IMR-90 (cell line): Measurements from ENCODE around the gene MTHFD2L. TPM values are rescaled to one million over a fixed set of nuclear protein-coding genes. Genes with fewer than 3 reads are reported as not detected.

Source experiments
- ATAC-seq: fragments of 200-7000 bp; cut with Tn5 transposase; 2 replicates; pipeline ENCODE4 v1.9.1; 2020; ENCODE audit warnings: low read depth, mild to moderate bottlenecking, moderate library complexity
- BruUV-seq: library from RNA; stranded (reverse); fragments of 400-500 nt; replicated peaks from 2 replicates; lab custom pipeline; 2021; lab: Mats Ljungman, UMichigan
- CTCF ChIA-PET: fragments of 300-600 bp; formaldehyde crosslinking; extraction: SDS; loops from one replicate; lab custom pipeline; 2021; ENCODE audit warnings: antibody characterized with exemption; lab: Yijun Ruan, JAX
- POLR2A ChIA-PET: fragments of 300-600 bp; sonication (Branson Sonifier 250); formaldehyde crosslinking; loops from one replicate; lab custom pipeline; 2022; ENCODE audit warnings: antibody characterized with exemption; ENCODE audit not compliant: unreplicated experiment; lab: Charles Lee
- DNase-seq: peaks from one replicate; pipeline ENCODE4 v3.0.0; 2013
- H2AFZ ChIP-seq: replicated peaks from 2 replicates; pipeline ENCODE3; 2013; ENCODE audit warnings: low read length, mild to moderate bottlenecking; ENCODE audit not compliant: poor library complexity
- H2AK5ac ChIP-seq: 2 replicates; pipeline ENCODE4 v1.6.1; 2013; ENCODE audit warnings: low read depth, low read length, inconsistent platforms
- H2AK9ac ChIP-seq: replicated peaks from 2 replicates; pipeline ENCODE3; 2013; ENCODE audit warnings: mild to moderate bottlenecking, low read depth, low read length, moderate library complexity; ENCODE audit not compliant: poor library complexity
- H2BK120ac ChIP-seq: 2 replicates; pipeline ENCODE4 v1.6.1; 2013; ENCODE audit warnings: low read depth, low read length, inconsistent platforms
- H2BK15ac ChIP-seq: 3 replicates; pipeline ENCODE4 v1.6.1; 2013; ENCODE audit warnings: low read depth, low read length, inconsistent platforms
- H2BK20ac ChIP-seq: 2 replicates; pipeline ENCODE4 v1.6.1; 2013; ENCODE audit warnings: low read depth, mild to moderate bottlenecking, inconsistent platforms, low read length, moderate library complexity
- H2BK5ac ChIP-seq: 2 replicates; pipeline ENCODE4 v1.6.1; 2013; ENCODE audit warnings: mild to moderate bottlenecking, low read depth, low read length, inconsistent platforms; ENCODE audit not compliant: poor library complexity, severe bottlenecking
- H3K14ac ChIP-seq: replicated peaks from 2 replicates; pipeline ENCODE4 v1.6.1; 2013; ENCODE audit warnings: low read depth, low read length, inconsistent platforms
- H3K18ac ChIP-seq: 2 replicates; pipeline ENCODE4 v1.6.1; 2013; ENCODE audit warnings: low read depth, low read length, control low read depth
- H3K23ac ChIP-seq: 2 replicates; pipeline ENCODE4 v1.6.1; 2013; ENCODE audit warnings: low read depth, low read length, inconsistent platforms
- H3K27ac ChIP-seq: 2 replicates; pipeline ENCODE4 v1.5.1; 2013; ENCODE audit warnings: mild to moderate bottlenecking, control low read depth, low read length; ENCODE audit not compliant: insufficient read depth
- H3K27me3 ChIP-seq: 2 replicates; pipeline ENCODE4 v1.6.1; 2013; ENCODE audit warnings: low read length; ENCODE audit not compliant: control insufficient read depth, insufficient read depth
- H3K36me3 ChIP-seq: 2 replicates; pipeline ENCODE4 v1.6.1; 2013; ENCODE audit warnings: low read length, mixed read lengths; ENCODE audit not compliant: control insufficient read depth, insufficient read depth
- H3K4ac ChIP-seq: 2 replicates; pipeline ENCODE4 v1.6.1; 2013; ENCODE audit warnings: low read depth, low read length, inconsistent platforms
- H3K4me1 ChIP-seq: 2 replicates; pipeline ENCODE4 v1.6.1; 2013; ENCODE audit warnings: low read length, mixed read lengths; ENCODE audit not compliant: control insufficient read depth, insufficient read depth
- H3K4me2 ChIP-seq: 2 replicates; pipeline ENCODE4 v1.6.1; 2013; ENCODE audit warnings: low read depth, mild to moderate bottlenecking, control low read depth, low read length, moderate library complexity
- H3K4me3 ChIP-seq: 2 replicates; pipeline ENCODE4 v1.5.1; 2013; ENCODE audit warnings: low read depth, mild to moderate bottlenecking, control low read depth, low read length, moderate library complexity; ENCODE audit not compliant: insufficient read depth
- H3K56ac ChIP-seq: 2 replicates; pipeline ENCODE4 v1.6.1; 2013; ENCODE audit warnings: low read length, inconsistent platforms; ENCODE audit not compliant: insufficient read depth; ENCODE audit errors: extremely low read depth
- H3K79me1 ChIP-seq, 2 experiments: 2 replicates each; pipeline ENCODE4 v1.6.1; 2013; ENCODE audit warnings: low read length in 2 of 2, inconsistent platforms in 1 of 2, low read depth in 1 of 2
- H3K9ac ChIP-seq: 2 replicates; pipeline ENCODE4 v1.6.1; 2013; ENCODE audit warnings: low read depth, low read length, control low read depth
- H3K9me1 ChIP-seq: 2 replicates; pipeline ENCODE4 v1.6.1; 2013; ENCODE audit warnings: low read length, inconsistent platforms; ENCODE audit not compliant: insufficient read depth
- H3K9me3 ChIP-seq: 2 replicates; pipeline ENCODE4 v1.6.1; 2013; ENCODE audit warnings: low read length; ENCODE audit not compliant: control insufficient read depth, insufficient read depth
- H4K20me1 ChIP-seq: 2 replicates; pipeline ENCODE4 v1.6.1; 2013; ENCODE audit warnings: low read length, inconsistent platforms; ENCODE audit not compliant: insufficient read depth
- H4K5ac ChIP-seq: 2 replicates; pipeline ENCODE4 v1.6.1; 2013; ENCODE audit warnings: mild to moderate bottlenecking, low read depth, low read length, control low read depth
- H4K8ac ChIP-seq, 2 experiments: 2 replicates each; pipeline ENCODE4 v1.6.1; 2013; ENCODE audit warnings: low read depth in 2 of 2, low read length in 2 of 2, control low read depth in 1 of 2, inconsistent platforms in 1 of 2
- H4K91ac ChIP-seq: 2 replicates; pipeline ENCODE4 v1.6.1; 2013; ENCODE audit warnings: low read depth, low read length, inconsistent platforms; ENCODE audit not compliant: insufficient read depth
- BHLHE40 ChIP-seq: fragments of 150-350 bp; IDR thresholded peaks from 2 replicates; pipeline ENCODE4 v1.6.1; 2016; ENCODE audit warnings: mild to moderate bottlenecking, low read depth, low read length
- ELK1 ChIP-seq: fragments of 150-350 bp; IDR thresholded peaks from 2 replicates; pipeline ENCODE4 v1.6.1; 2016; ENCODE audit warnings: low read depth, mild to moderate bottlenecking, low read length, moderate library complexity, borderline replicate concordance
- FOS ChIP-seq: fragments of 150-350 bp; IDR thresholded peaks from 2 replicates; pipeline ENCODE4 v1.6.1; 2016; ENCODE audit warnings: low read depth, low read length
- MXI1 ChIP-seq: IDR thresholded peaks from 2 replicates; pipeline ENCODE4 v1.6.1; 2012; ENCODE audit warnings: low read depth, mild to moderate bottlenecking, low read length, moderate library complexity, borderline replicate concordance
- NFE2L2 ChIP-seq: fragments of 150-350 bp; IDR thresholded peaks from 2 replicates; pipeline ENCODE4 v1.6.1; 2016; ENCODE audit warnings: low read depth, mild to moderate bottlenecking, low read length
- POLR2A ChIP-seq: IDR thresholded peaks from 2 replicates; pipeline ENCODE4 v1.6.1; 2012; ENCODE audit warnings: mild to moderate bottlenecking, low read depth, low read length
- RAD21 ChIP-seq: IDR thresholded peaks from 2 replicates; pipeline ENCODE4 v1.6.1; 2012; ENCODE audit warnings: low read length, improper control_type of control experiment
- WGBS, 2 experiments: methylation state at CpG; one replicate each; pipeline versions ENCODE4 v1.1.5 to v1.1.7; 2013; ENCODE audit warnings: missing lambda C conversion rate in 2 of 2; ENCODE audit not compliant: insufficient read length in 1 of 2; ENCODE audit errors: extremely low coverage in 2 of 2; 5-methylcytosine and 5-hydroxymethylcytosine counted together
- dilution Hi-C: fragments of 300-500 bp; cut with HindIII; formaldehyde crosslinking; loops from one replicate; pipeline ENCODE4 v1.14.3; 2018; ENCODE audit warnings: low sequenced_read_pairs; ENCODE audit not compliant: unreplicated experiment
- in situ Hi-C: fragments of 300-500 bp; cut with MboI; formaldehyde crosslinking; loops from 3 replicates; pipeline ENCODE4 v1.14.3; 2019; ENCODE audit warnings: low sequenced_read_pairs, inconsistent platforms, mixed read lengths
- intact Hi-C: fragments of 100-400 bp; cut with micrococcal nuclease; formaldehyde crosslinking; loops from 2 replicates; pipeline ENCODE4 v1.10.0; 2022
- polyA plus RNA-seq, 3 experiments: library from polyadenylated mRNA; depleted of rRNA; stranded (reverse); fragments of >200 nt; gene quantifications; 2 replicates each; pipeline ENCODE4 v1.2.3, GENCODE V29; 2012; ENCODE audit warnings: low replicate concordance in 1 of 3
- total RNA-seq: library from RNA; depleted of rRNA; stranded (reverse); fragments of >200 nt; gene quantifications from 2 replicates; pipeline ENCODE4 v1.2.3, GENCODE V29; 2012

MTHFD2L gene
- total and polyA plus RNA-seq, 2 of the 4 experiments (the other 2 are of a cell fraction): 2.8 to 4.3 TPM

- ChIA-PET POLR2A (no interaction called here), CTCF (interaction anchor here (0.5 to 0.7 kb wide), 2 partner anchors 77 to 271 kb away, joined by 3 to 4 read pairs; no protein-coding TSS in a partner anchor)
- Histone ChIP-seq H2BK15ac (peak overlapping the region; percentile 23; the same call in 2 of the 3 replicates), H2AK5ac (peak overlapping the region; percentile 79), H3K4me2 (no peak overlapping the region), H4K8ac (peak overlapping the region in 1 of 2 experiments; percentile 25; a peak in 2 of 4 replicates), H2BK20ac (peak overlapping the region; percentile 16), H3K4ac (peak overlapping the region; percentile 27; the same call in 1 of the 2 replicates), H4K5ac (no peak overlapping the region; the same call in 1 of the 2 replicates), H2AK9ac (no peak overlapping the region), H3K79me1 (no peaks in the 10 kb centered on the region), H3K4me3 (no peak overlapping the region), H3K18ac (no peak overlapping the region), H3K27me3 (no peaks in the 10 kb centered on the region), H3K9me3 (no peaks in the 10 kb centered on the region), H4K20me1 (peaks cover 3% of the 10 kb centered on the region; the same call in 1 of the 2 replicates), H2AFZ (no peak overlapping the region), H3K36me3 (no peaks in the 10 kb centered on the region), H3K23ac (no peak overlapping the region), H3K14ac (peak overlapping the region; percentile 43; the same call in 1 of the 2 replicates), H3K9me1 (peaks cover 2% of the 10 kb centered on the region), H4K91ac (peak overlapping the region; percentile 27; the same call in 1 of the 2 replicates), H3K27ac (no peak overlapping the region), H3K9ac (no peak overlapping the region), H2BK5ac (peak overlapping the region; percentile 3), H2BK120ac (peak overlapping the region; percentile 53), H3K4me1 (peaks cover 10% of the 10 kb centered on the region), H3K56ac (no peak overlapping the region)
- dilution Hi-C loops: no loop called here
- BruUV-seq: no TSS peak
- ATAC-seq (no peak), DNase-seq (peak; percentile 36)
- WGBS, 2 experiments: 92% methylated on average over 2 of the region's 5 CpGs; no CpG with 5 or more reads in 1 of the 2 experiments
- TF ChIP-seq NFE2L2 (no peak), RAD21 (no peak), FOS (no peak), POLR2A (no peak), MXI1 (no peak), ELK1 (no peak), BHLHE40 (no peak)
- in situ Hi-C loops: loop anchor here (10.0 to 25.0 kb wide), 2 partner anchors 447 to 800 kb away; no protein-coding TSS in a partner anchor
- intact Hi-C loops: no loop called here
These were observed 45.9 kb upstream of the MTHFD2L start for GRCh38 chr4:74111990-74112389.
